H1 (cell line): ENCODE data around the gene TRIM24. TPM values are rescaled to one million over a fixed set of nuclear protein-coding genes. Genes with fewer than 3 reads are reported as not detected.

Experiments used
- CTCF ChIA-PET: fragments of 300-600 bp; sonication (Branson Sonifier 250); formaldehyde crosslinking; loops from one replicate; lab custom pipeline; 2021; ENCODE audit not compliant: partially characterized antibody; lab: Charles Lee
- POLR2A ChIA-PET: fragments of 300-600 bp; sonication (Branson Sonifier 250); formaldehyde crosslinking; loops from one replicate; lab custom pipeline; 2021; ENCODE audit warnings: inconsistent platforms; ENCODE audit not compliant: partially characterized antibody; lab: Charles Lee
- DNase-seq, 2 experiments: peaks; one replicate each; pipeline versions ENCODE4 v3.0.0 to v3.0.0-alpha.2; 2010 to 2022; ENCODE audit warnings: low spot score in 2 of 2, low read depth in 1 of 2, mixed read lengths in 1 of 2
- FAIRE-seq: peaks from 2 replicates; lab custom pipeline; 2011; peaks lifted over from hg19 to GRCh38; lab: Jason Lieb, UNC
- H2AFZ ChIP-seq: 2 replicates; pipeline ENCODE4 v1.8.1; 2012; ENCODE audit warnings: low read length, inconsistent platforms
- H2AK5ac ChIP-seq: 2 replicates; pipeline ENCODE4 v1.6.1; 2013; ENCODE audit warnings: low read depth, low read length
- H2BK120ac ChIP-seq: replicated peaks from 2 replicates; pipeline ENCODE3; 2013; ENCODE audit warnings: low read depth, low read length, inconsistent platforms
- H2BK12ac ChIP-seq: 2 replicates; pipeline ENCODE4 v1.6.1; 2013; ENCODE audit warnings: low read depth, low read length
- H2BK15ac ChIP-seq: 2 replicates; pipeline ENCODE4 v1.6.1; 2013; ENCODE audit warnings: low read length
- H2BK20ac ChIP-seq: 2 replicates; pipeline ENCODE4 v1.6.1; 2013; ENCODE audit warnings: low read length
- H2BK5ac ChIP-seq: 2 replicates; pipeline ENCODE4 v1.6.1; 2013; ENCODE audit warnings: low read depth, low read length
- H3K14ac ChIP-seq: 2 replicates; pipeline ENCODE4 v1.6.1; 2013; ENCODE audit warnings: inconsistent platforms; ENCODE audit not compliant: insufficient read length
- H3K18ac ChIP-seq: 2 replicates; pipeline ENCODE4 v1.6.1; 2013; ENCODE audit warnings: low read length; ENCODE audit errors: extremely low read depth
- H3K23ac ChIP-seq: 2 replicates; pipeline ENCODE4 v1.6.1; 2013; ENCODE audit warnings: inconsistent platforms; ENCODE audit not compliant: insufficient read length
- H3K23me2 ChIP-seq: 2 replicates; pipeline ENCODE4 v1.6.1; 2013; ENCODE audit warnings: low read depth, low read length
- H3K27ac ChIP-seq: 2 replicates; pipeline ENCODE4 v1.6.1; 2011; ENCODE audit warnings: low read depth, low read length, inconsistent platforms
- H3K27me3 ChIP-seq, 4 experiments: replicated peaks in 1 of 4; 1 replicate in 1 of 4; 2 replicates in 3 of 4; pipeline versions ENCODE4 v1.6.1 to v1.8.1; 2011 to 2013; ENCODE audit warnings: low read length in 3 of 4, mild to moderate bottlenecking in 3 of 4, inconsistent platforms in 2 of 4, mixed read lengths in 2 of 4, moderate library complexity in 1 of 4; ENCODE audit not compliant: control insufficient read depth in 3 of 4, insufficient read depth in 3 of 4; ENCODE audit errors: extremely low read depth in 1 of 4
- H3K36me3 ChIP-seq, 4 experiments: 2 replicates each; pipeline versions ENCODE4 v1.6.1 to v1.8.1; 2011 to 2013; ENCODE audit warnings: mild to moderate bottlenecking in 4 of 4, low read length in 3 of 4, moderate library complexity in 2 of 4, control low read depth in 1 of 4, inconsistent platforms in 1 of 4; ENCODE audit not compliant: insufficient read depth in 4 of 4, control insufficient read depth in 2 of 4
- H3K4ac ChIP-seq: replicated peaks from 2 replicates; pipeline ENCODE3; 2013; ENCODE audit warnings: low read length, low read depth, mixed read lengths, inconsistent platforms; ENCODE audit not compliant: insufficient read length
- H3K4me1 ChIP-seq, 4 experiments: replicated peaks in 1 of 4; 1 replicate in 1 of 4; 2 replicates in 3 of 4; pipeline versions ENCODE4 v1.6.1 to v1.8.1; 2011 to 2013; ENCODE audit warnings: low read length in 3 of 4, inconsistent platforms in 2 of 4, mixed read lengths in 1 of 4; ENCODE audit not compliant: insufficient read depth in 4 of 4, control insufficient read depth in 3 of 4
- H3K4me2 ChIP-seq, 2 experiments: 2 replicates each; pipeline versions ENCODE4 v1.6.1 to v1.8.1; 2011 to 2013; ENCODE audit warnings: low read depth in 2 of 2, low read length in 2 of 2, control low read depth in 1 of 2, inconsistent platforms in 1 of 2, mild to moderate bottlenecking in 1 of 2; ENCODE audit not compliant: insufficient read depth in 1 of 2
- H3K4me3 ChIP-seq, 4 experiments: fragments of 200-600, 300-600 bp in 1 of 4; sonication (generic), shearing (Covaris generic), sonication (Bioruptor Twin) in 1 of 4; 2 replicates each; pipeline versions ENCODE4 v1.5.1 to v1.8.1; 2011 to 2016; ENCODE audit warnings: low read length in 4 of 4, low read depth in 3 of 4, control low read depth in 2 of 4, inconsistent platforms in 2 of 4, mild to moderate bottlenecking in 2 of 4, mixed read lengths in 1 of 4, moderate library complexity in 1 of 4; ENCODE audit not compliant: insufficient read depth in 2 of 4; ENCODE audit errors: extremely low read depth in 1 of 4
- H3K56ac ChIP-seq: replicated peaks from 2 replicates; pipeline ENCODE3; 2013; ENCODE audit warnings: low read depth, mild to moderate bottlenecking, mixed read lengths, low read length, inconsistent platforms; ENCODE audit not compliant: insufficient read length
- H3K79me1 ChIP-seq: 2 replicates; pipeline ENCODE4 v1.6.1; 2013; ENCODE audit warnings: low read depth, low read length, control low read depth
- H3K79me2 ChIP-seq, 2 experiments: 2 replicates each; pipeline versions ENCODE4 v1.6.1 to v1.8.1; 2012 to 2013; ENCODE audit warnings: low read length in 2 of 2, mild to moderate bottlenecking in 2 of 2, inconsistent platforms in 1 of 2; ENCODE audit not compliant: insufficient read depth in 2 of 2, control insufficient read depth in 1 of 2
- H3K9ac ChIP-seq, 4 experiments: replicated peaks in 1 of 4; 1 replicate in 1 of 4; 2 replicates in 3 of 4; pipeline versions ENCODE4 v1.6.1 to v1.8.1; 2011 to 2013; ENCODE audit warnings: low read depth in 3 of 4, low read length in 3 of 4, control low read depth in 2 of 4, mild to moderate bottlenecking in 2 of 4, moderate library complexity in 2 of 4, inconsistent platforms in 1 of 4; ENCODE audit errors: extremely low read depth in 1 of 4
- H3K9me3 ChIP-seq, 2 experiments: 2 replicates each; pipeline versions ENCODE4 v1.6.1 to v1.8.1; 2012 to 2013; ENCODE audit warnings: mild to moderate bottlenecking in 2 of 2, moderate library complexity in 2 of 2, control low read depth in 1 of 2, inconsistent platforms in 1 of 2, low read depth in 1 of 2, low read length in 1 of 2, mixed read lengths in 1 of 2; ENCODE audit not compliant: insufficient read depth in 2 of 2
- H4K20me1 ChIP-seq, 2 experiments: replicated peaks in 1 of 2; 2 replicates each; pipeline versions ENCODE3 to v1.8.1; 2011 to 2013; ENCODE audit warnings: inconsistent platforms in 2 of 2, low read length in 2 of 2, mild to moderate bottlenecking in 1 of 2; ENCODE audit not compliant: insufficient read depth in 2 of 2, control insufficient read depth in 1 of 2
- H4K5ac ChIP-seq: 2 replicates; pipeline ENCODE4 v1.6.1; 2013; ENCODE audit warnings: low read length, low read depth, mixed read lengths, inconsistent platforms; ENCODE audit not compliant: insufficient read length
- H4K8ac ChIP-seq: 2 replicates; pipeline ENCODE4 v1.8.0; 2013; ENCODE audit warnings: mild to moderate bottlenecking, moderate library complexity, low read length, inconsistent platforms; ENCODE audit not compliant: insufficient read depth; ENCODE audit errors: extremely low read depth
- H4K91ac ChIP-seq: replicated peaks from 2 replicates; pipeline ENCODE3; 2013; ENCODE audit warnings: low read length, mixed read lengths, inconsistent platforms; ENCODE audit not compliant: insufficient read length
- ATF3 ChIP-seq: IDR thresholded peaks from 2 replicates; pipeline ENCODE4 v1.6.1; 2011; ENCODE audit warnings: low read depth, mild to moderate bottlenecking, low read length; ENCODE audit not compliant: insufficient read depth
- BACH1 ChIP-seq: IDR thresholded peaks from 2 replicates; pipeline ENCODE4 v1.6.1; 2012; ENCODE audit warnings: low read length, improper control_type of control experiment
- BRCA1 ChIP-seq: IDR thresholded peaks from 2 replicates; pipeline ENCODE4 v1.6.1; 2012; ENCODE audit warnings: low read depth, low read length, improper control_type of control experiment
- CBX8 ChIP-seq: fragments of 300-800, 300-1000 bp; sonication (generic); IDR thresholded peaks from 2 replicates; pipeline ENCODE4 v1.7.1; 2016; ENCODE audit warnings: low read depth, low read length, borderline replicate concordance
- CEBPB ChIP-seq: IDR thresholded peaks from 2 replicates; pipeline ENCODE4 v1.6.1; 2012; ENCODE audit warnings: low read depth, low read length
- JUND ChIP-seq: IDR thresholded peaks from 2 replicates; pipeline ENCODE4 v1.6.1; 2011; ENCODE audit warnings: mild to moderate bottlenecking, improper control_type of control experiment, low read length
- NRF1 ChIP-seq: IDR thresholded peaks from 2 replicates; pipeline ENCODE4 v1.6.1; 2011; ENCODE audit warnings: mild to moderate bottlenecking, low read depth, low read length, improper control_type of control experiment
- PHF8 ChIP-seq: fragments of 200-600 bp; sonication (generic); conservative IDR thresholded peaks from 2 replicates; pipeline ENCODE4 v1.7.1; 2012; ENCODE audit warnings: low read depth, mild to moderate bottlenecking, inconsistent platforms, low read length, moderate library complexity
- POLR2A ChIP-seq, 2 experiments: IDR thresholded peaks; 1 replicate in 1 of 2; 2 replicates in 1 of 2; pipeline ENCODE4 v1.6.1; 2011; ENCODE audit warnings: low read depth in 2 of 2, low read length in 2 of 2, mild to moderate bottlenecking in 2 of 2; ENCODE audit errors: control extremely low read depth in 1 of 2
- POU5F1 ChIP-seq: IDR thresholded peaks from 2 replicates; pipeline ENCODE4 v1.6.1; 2011; ENCODE audit warnings: low read depth, mild to moderate bottlenecking, low read length, moderate library complexity
- RFX5 ChIP-seq: IDR thresholded peaks from 2 replicates; pipeline ENCODE4 v1.6.1; 2011; ENCODE audit warnings: low read depth, low read length, improper control_type of control experiment, borderline replicate concordance
- SIRT6 ChIP-seq: IDR thresholded peaks from one replicate; pipeline ENCODE4 v1.7.1; 2012; ENCODE audit warnings: low read length, inconsistent platforms
- SP2 ChIP-seq: IDR thresholded peaks from 2 replicates; pipeline ENCODE4 v1.6.1; 2012; ENCODE audit warnings: mild to moderate bottlenecking, low read length, inconsistent platforms
- SP4 ChIP-seq: IDR thresholded peaks from 2 replicates; pipeline ENCODE4 v1.6.1; 2012; ENCODE audit warnings: low read length, inconsistent platforms
- SUZ12 ChIP-seq: fragments of 200-600 bp; sonication (generic); IDR thresholded peaks from 2 replicates; pipeline ENCODE4 v1.6.1; 2012; ENCODE audit warnings: mild to moderate bottlenecking, inconsistent platforms, low read length, moderate library complexity, mixed read lengths
- TAF7 ChIP-seq: optimal IDR thresholded peaks from 2 replicates; pipeline ENCODE3; 2011; ENCODE audit warnings: low read depth, mild to moderate bottlenecking, inconsistent platforms, low read length, moderate library complexity, borderline replicate concordance
- WGBS, 2 experiments: shearing (Covaris generic) in 1 of 2; methylation state at CpG; one replicate each; pipeline versions ENCODE4 v1.1.6 to v1.1.7; 2013 to 2015; ENCODE audit warnings: low lambda C conversion rate in 2 of 2, mixed read lengths in 2 of 2, inconsistent platforms in 1 of 2, low coverage in 1 of 2, missing lambda C conversion rate in 1 of 2; ENCODE audit not compliant: insufficient replicate concordance in 2 of 2, insufficient coverage in 1 of 2, insufficient read length in 1 of 2; ENCODE audit errors: extremely low coverage in 1 of 2, missing lambda C conversion rate in 1 of 2; 5-methylcytosine and 5-hydroxymethylcytosine counted together
- polyA plus RNA-seq, 7 experiments: library from polyadenylated mRNA; depleted of rRNA in 3 of 7; stranded (reverse) in 5 of 7; unstranded in 2 of 7; fragments of >200 nt in 5 of 7; fragments of 200-250 nt in 2 of 7; gene quantifications; 1 replicate in 5 of 7; 2 replicates in 1 of 7; 4 replicates in 1 of 7; pipeline versions ENCODE4 v1.2.1 to v1.2.3, GENCODE V29; 2011 to 2013; ENCODE audit warnings: missing spikeins in 2 of 7, mixed read lengths in 2 of 7
- total RNA-seq: library from RNA; stranded (reverse); fragmentation: NEBNext Ultra II Directional; extraction: Animal tissue kit (Norgen Biotek cat#: 25700); gene quantifications from 2 replicates; pipeline ENCODE4 v1.2.1, GENCODE V29; 2021

Gene TRIM24
- total and polyA plus RNA-seq, 2 of the 8 experiments (the other 6 are each of a cell fraction or from before 2014, with no cell fraction given): 67.6 to 149 TPM

GRCh38 chr7:138520742-138521141, 60.7 kb downstream of the TRIM24 start:
- H2BK120ac ChIP-seq: no peak overlapping the region
- H2BK12ac ChIP-seq: no peak overlapping the region
- H2AFZ ChIP-seq: no peak overlapping the region
- H3K4me2 ChIP-seq: no peak overlapping the region
- ChIA-PET CTCF (no interaction called here), POLR2A (no interaction called here)
- H4K20me1 ChIP-seq: peaks cover 0 to 2% of the 10 kb centered on the region in 2 experiments
- no peak overlapping the region for H4K8ac ChIP-seq
- no peak overlapping the region for H2BK20ac ChIP-seq
- no peak overlapping the region for H2BK5ac ChIP-seq
- peaks cover 0 to 58% of the 10 kb centered on the region in 2 experiments; a peak in 2 of 4 replicates for H3K79me2 ChIP-seq
- no peaks in the 10 kb centered on the region for H3K23me2 ChIP-seq
- FAIRE-seq (no peak), DNase-seq (no peak)
- H3K4me3 ChIP-seq: no peak overlapping the region
- H3K27ac ChIP-seq: no peak overlapping the region
- peaks cover 9 to 97% (median 63%) of the 10 kb centered on the region in 4 experiments for H3K36me3 ChIP-seq
- H3K79me1 ChIP-seq: no peaks in the 10 kb centered on the region
- H3K4me1 ChIP-seq: no peaks in the 10 kb centered on the region
- no peaks in the 10 kb centered on the region for H3K27me3 ChIP-seq
- no peak overlapping the region for H2BK15ac ChIP-seq
- H4K91ac ChIP-seq: no peak overlapping the region
- no peak overlapping the region for H4K5ac ChIP-seq
- H3K18ac ChIP-seq: no peak overlapping the region
- H3K56ac ChIP-seq: no peak overlapping the region
- peaks cover 3 to 6% of the 10 kb centered on the region in 2 experiments for H3K9me3 ChIP-seq
- H2AK5ac ChIP-seq: no peak overlapping the region
- no peak overlapping the region for H3K4ac ChIP-seq
- H3K14ac ChIP-seq: no peak overlapping the region
- WGBS, 2 experiments: 91% methylated on average over 4 of the region's 4 CpGs; no CpG with 5 or more reads in 1 of the 2 experiments
- no peak overlapping the region for H3K23ac ChIP-seq
- no peak overlapping the region for H3K9ac ChIP-seq
- TF ChIP-seq CEBPB (no peak), SP2 (no peak), SIRT6 (no peak), ATF3 (no peak), RFX5 (no peak), SUZ12 (no peak), JUND (no peak), CBX8 (no peak), BRCA1 (no peak), PHF8 (no peak), BACH1 (no peak), SP4 (no peak), TAF7 (no peak), NRF1 (no peak), POLR2A (IDR thresholded peaks at IDR 0.05; ENCODE audit: control extremely low read depth in 1 of 2, low read depth in 2 of 2, low read length in 2 of 2) (no peak), POU5F1 (no peak)
